GM19238 (cell line): Measurements from ENCODE around the gene OSBPL9.
"Not testable (repeated sequence)": the region's sequence is repeated elsewhere in the genome, so short reads cannot be mapped to it uniquely, and the experiment has no call there.

Experiments used
- DNase-seq: peaks from one replicate; pipeline ENCODE4 v3.0.0; 2011; ENCODE audit warnings: low spot score; ENCODE audit not compliant: insufficient read length

The OSBPL9 gene

DNA sequence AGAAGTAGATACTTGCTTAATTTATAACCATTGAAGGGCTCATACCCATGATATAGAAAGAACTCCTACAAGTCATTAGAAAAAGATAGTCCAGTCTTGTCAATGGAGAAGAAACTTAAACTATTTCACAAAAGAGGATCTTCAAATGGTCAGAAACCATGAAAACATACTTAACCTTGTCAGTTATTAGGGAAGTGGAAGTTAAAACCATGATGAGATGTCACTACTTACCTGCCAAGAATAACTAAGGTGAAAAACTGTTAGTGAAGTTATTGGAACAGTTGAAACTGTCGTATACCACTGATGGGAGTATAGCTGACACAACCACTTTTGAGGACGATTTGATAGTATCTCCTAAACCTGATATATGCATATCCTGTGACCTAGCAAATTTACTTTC lies 46.8 kb downstream of the OSBPL9 start:
- DNase-seq = no peak

GRCh38 chr1:51664421-51665240 lies 47.7 kb downstream of the OSBPL9 start:
- no peak for DNase-seq

- DNase-seq = no peak
These were observed 49.6 kb downstream of the OSBPL9 start for GRCh38 chr1:51666478-51666877.

DNA sequence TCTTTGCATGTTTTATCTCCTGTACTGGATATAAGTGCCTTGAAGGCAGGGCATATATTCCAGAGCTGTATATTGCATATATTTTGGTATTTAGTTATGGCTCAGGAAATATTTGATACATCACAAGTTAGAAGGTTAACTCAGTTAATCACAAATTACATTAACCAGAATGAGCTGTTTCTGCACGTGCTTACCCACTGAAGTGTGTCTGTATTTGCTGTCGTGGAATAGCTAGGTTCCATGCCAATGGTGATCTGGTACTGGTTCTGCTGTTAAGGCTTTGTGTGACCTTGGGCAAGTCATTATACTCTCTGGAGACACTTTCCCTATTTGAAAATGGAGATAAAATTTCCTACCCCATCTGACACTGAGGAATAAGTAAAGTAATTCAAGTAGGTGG lies 50.7 kb downstream of the OSBPL9 start:
- no peak for DNase-seq

DNA sequence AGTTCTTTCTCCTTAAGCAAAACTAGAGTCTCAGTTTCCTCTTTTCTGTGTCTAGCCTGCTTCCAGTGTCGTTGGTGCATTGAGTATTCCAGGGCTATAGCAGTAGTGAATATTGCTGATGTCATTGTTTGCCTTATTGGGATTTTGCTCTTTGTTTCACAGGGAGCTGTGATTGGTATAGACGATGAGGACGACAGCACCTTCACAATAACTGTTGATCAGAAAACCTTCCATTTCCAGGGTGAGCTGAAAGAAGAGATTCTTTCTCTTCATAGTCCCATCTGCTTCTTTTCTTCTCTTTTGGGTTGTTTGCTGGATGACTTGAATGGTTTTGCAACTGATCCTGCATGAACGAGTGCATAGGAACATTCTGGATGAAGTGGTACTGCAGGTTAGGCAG lies 52.4 kb downstream of the OSBPL9 start:
- DNase-seq = no peak

GRCh38 chr1:51669816-51670215 lies 52.9 kb downstream of the OSBPL9 start:
- DNase-seq = no peak

DNA sequence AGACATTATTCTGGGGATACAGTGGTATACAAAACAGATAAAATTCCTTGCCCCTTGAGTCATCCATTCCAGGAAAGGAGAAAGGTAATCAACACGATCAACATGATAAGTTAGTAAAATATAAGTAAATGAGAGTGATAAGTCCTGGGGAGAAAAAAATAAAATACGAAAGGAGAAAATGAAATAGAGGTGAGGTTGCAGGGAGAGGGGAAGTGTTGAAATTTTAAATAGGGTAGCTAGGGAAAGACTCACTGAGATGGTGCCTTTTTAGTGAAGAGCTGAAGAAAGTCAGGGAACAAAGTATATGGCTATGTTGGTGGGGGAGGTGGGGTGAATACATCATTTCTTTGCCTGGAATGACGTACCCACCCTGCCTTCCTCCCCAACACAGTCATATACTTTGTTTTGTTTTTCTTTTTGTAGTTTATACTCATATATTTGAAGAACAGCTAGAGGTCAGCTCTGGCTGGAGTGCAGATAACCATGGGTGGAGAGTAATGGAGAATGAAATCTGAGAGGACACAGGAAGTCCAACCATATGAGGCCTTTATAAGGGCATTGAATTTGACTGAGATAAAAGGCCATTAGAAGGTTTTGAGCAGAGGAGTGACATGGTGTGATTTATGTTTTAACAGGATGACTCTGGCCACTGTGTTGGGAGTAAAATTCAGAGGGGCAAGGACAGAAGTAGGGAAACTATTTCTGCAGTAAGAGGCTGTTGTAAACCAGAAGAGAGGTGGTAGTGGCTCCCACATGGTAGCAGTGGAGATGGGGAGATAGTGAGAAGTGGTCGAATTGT lies 54.8 kb downstream of the OSBPL9 start:
- DNase-seq = no peak

DNA sequence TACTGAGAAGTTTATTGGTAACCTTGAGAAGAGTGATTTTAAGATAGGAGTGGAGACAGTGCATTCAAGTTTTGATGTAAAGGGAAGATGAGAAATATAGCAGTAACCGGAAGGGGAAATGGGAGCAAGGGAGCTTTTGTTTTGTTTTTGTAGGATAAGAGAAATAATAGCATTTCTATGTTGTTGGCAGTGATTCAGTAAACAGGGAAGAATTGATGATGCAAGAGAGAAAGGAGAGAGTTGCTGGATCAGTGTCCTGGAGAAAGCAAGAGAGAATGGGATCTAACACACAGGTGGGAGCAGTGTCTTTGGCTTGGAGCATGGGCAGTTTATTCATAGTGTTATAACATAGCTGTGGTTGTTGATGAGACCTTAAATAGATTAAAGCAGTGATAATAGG lies 56.4 kb downstream of the OSBPL9 start:
- DNase-seq = no peak

- DNase-seq = no peak
These were observed 58.4 kb downstream of the OSBPL9 start for GRCh38 chr1:51675177-51675780.

- no peak for DNase-seq
These were observed 62.5 kb downstream of the OSBPL9 start for GRCh38 chr1:51679435-51679834.

DNA sequence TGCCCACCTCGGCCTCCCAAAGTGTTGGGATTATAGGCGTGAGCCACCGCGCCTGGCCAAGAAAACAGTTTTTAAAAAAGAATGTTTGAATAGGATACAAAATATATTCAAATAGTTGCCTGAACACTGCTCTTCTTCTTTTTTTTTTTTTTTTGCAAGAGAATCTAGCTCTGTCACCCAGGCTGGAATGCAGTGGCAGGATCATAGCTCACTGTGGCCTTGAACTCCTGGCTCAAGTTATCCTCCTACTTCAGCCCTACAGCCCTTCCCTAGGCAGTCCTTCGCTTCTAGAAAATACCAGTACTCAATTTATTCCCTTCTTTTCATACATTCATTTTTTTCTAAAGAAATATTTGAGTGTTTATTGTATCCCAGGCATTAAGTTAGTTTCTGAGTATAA lies 67.9 kb downstream of the OSBPL9 start:
- no peak for DNase-seq

DNA sequence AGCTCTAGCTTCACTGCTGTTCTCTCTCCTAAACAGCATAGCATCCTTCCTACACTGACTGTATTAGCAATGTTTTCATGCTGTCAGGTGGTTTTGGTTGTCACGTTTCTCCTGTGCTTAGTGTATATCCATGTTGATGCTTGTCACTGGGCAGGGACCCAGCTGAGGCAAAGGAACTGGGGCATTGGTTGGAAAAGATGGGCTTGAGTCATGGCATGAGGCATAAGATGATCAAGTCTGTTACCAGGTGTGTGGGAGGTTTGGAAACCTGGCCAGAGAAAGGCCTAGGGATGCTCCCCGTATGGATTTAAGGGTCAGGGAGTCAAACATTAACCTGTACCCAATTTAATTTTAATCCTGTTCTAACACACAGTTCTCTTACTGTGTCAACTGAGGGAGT lies 69.6 kb downstream of the OSBPL9 start:
- no peak for DNase-seq

GRCh38 chr1:51689075-51689440 lies 72.2 kb downstream of the OSBPL9 start:
- DNase-seq = no peak

GRCh38 chr1:51689643-51690042 lies 72.8 kb downstream of the OSBPL9 start:
- no peak for DNase-seq

- DNase-seq = no peak
These were observed 73.5 kb downstream of the OSBPL9 start for GRCh38 chr1:51690285-51690961.

DNA sequence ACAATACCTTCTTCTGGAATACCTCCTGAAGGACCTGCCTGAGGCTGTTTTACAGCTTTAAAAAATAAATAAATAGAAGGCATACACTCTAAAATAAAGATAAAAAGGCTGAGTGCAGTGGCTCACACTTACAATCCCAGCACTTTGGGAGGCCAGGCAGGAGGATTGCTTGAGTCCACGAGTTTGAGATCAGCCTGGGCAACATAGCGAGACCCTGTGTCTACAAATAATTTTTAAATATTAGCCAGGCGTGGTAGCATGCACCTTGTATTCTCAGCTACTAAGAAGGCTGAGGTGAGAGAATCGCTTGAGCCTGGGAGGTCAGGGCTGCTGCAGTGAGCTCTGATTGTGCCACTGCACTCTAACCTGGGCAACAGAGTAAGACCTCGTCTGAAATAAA lies 75.0 kb downstream of the OSBPL9 start:
- DNase-seq = no peak

DNA sequence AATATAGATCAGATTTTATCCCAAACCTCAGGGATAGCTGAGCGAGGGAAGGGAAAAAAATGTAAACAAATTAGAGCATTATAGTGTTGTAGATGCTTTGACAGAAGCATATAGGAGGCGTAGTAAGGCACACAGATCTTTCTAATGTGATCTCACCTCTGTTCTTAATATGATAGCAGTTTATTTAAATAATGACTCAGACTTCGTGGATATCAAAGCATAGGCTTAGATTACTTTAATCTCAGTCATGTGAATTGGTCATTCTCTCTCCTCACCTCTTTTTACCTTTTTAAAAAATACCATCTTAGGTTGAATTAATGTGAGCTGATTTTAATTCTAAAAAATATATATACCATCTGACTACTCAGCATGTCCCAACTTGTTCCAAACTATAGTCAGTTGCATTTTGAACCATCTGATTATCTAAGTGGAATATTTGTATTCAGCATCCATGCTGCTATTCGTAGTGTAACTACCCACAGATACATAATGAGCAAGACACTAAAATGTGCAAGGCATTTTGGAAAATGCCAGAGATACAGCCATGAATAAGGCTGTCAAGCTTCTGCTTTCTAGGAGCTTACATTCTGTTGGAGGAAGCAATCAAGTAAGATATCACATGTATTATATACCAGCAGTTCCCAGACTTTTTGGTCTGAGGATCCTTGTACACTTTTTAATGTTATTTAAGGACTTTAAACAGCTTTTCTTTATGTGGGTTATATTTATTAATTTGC lies 76.7 kb downstream of the OSBPL9 start:
- no peak for DNase-seq

DNA sequence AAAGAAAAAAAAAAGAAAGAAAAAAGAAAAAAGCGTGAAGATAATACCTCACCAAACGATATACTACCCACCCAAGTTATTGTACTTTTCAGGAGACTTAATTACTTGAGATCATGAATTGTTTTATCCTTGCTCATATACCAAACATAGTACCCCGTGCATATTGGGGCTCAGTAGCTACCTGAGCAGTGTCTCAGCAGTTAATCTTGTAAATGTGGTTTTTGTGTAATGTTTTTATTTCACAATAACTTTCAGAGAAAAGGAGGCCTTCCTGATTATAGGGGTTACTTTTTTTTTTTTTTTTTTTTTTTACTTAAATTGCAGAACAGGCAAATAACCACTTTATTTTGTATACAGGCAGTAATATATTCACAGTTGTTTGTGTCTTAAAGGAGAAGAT lies 80.3 kb downstream of the OSBPL9 start:
- no peak for DNase-seq

GRCh38 chr1:51699391-51699790 lies 82.5 kb downstream of the OSBPL9 start:
- no peak for DNase-seq

DNA sequence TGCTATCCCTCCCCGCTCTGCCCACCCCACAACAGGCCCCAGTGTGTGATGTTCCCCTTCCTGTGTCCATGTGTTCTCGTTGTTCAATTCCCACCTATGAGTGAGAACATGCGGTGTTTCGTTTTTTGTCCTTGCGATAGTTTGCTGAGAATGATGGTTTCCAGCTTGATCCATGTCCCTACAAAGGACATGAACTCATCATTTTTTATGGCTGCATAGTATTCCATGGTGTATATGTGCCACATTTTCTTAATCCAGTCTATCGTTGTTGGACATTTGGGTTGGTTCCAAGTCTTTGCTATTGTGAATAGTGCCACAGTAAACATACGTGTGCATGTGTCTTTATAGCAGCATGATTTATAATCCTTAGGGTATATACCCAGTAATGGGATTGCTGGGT lies 84.9 kb downstream of the OSBPL9 start:
- DNase-seq = not testable (repeated sequence)

GRCh38 chr1:51702220-51702619 lies 85.3 kb downstream of the OSBPL9 start:
- not testable (repeated sequence) for DNase-seq
